ENCODE results near the gene DZIP3.

Gene DZIP3

GRCh38 chr3:108713009-108713516 lies 123.5 kb downstream of the DZIP3 start:
- DNase-seq (ENCODE audit: low read depth) = no peak
- TF ChIP-seq, protein P1, sequence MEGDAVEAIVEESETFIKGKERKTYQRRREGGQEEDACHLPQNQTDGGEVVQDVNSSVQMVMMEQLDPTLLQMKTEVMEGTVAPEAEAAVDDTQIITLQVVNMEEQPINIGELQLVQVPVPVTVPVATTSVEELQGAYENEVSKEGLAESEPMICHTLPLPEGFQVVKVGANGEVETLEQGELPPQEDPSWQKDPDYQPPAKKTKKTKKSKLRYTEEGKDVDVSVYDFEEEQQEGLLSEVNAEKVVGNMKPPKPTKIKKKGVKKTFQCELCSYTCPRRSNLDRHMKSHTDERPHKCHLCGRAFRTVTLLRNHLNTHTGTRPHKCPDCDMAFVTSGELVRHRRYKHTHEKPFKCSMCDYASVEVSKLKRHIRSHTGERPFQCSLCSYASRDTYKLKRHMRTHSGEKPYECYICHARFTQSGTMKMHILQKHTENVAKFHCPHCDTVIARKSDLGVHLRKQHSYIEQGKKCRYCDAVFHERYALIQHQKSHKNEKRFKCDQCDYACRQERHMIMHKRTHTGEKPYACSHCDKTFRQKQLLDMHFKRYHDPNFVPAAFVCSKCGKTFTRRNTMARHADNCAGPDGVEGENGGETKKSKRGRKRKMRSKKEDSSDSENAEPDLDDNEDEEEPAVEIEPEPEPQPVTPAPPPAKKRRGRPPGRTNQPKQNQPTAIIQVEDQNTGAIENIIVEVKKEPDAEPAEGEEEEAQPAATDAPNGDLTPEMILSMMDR (IDR thresholded peaks at IDR 0.05; ENCODE audit: control insufficient read depth, insufficient read depth, low read depth, low read length, missing control alignments) = no peak
- H3K4me3 ChIP-seq (ENCODE audit: control insufficient read depth, low read depth, low read length) = no peak overlapping the region

DNA sequence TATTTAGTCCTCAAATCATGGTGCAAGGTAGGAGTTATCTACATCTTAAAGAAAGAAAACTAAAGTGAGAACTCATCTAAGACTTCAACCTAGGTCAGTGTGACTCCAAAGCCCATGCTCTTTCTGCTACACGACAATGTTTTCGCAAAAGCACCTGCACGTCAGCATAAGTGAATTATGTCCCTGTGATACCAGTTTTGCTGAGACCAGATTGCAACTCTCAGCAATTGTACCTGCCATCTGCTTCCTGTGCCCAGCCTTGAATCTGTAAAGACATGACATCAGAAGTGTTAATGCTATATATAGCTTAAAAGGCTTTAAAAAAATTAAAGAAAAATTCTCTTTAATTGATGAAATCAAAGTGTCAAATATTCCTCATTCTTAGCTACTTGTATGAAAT lies 124.3 kb downstream of the DZIP3 start:
- H3K4me3 ChIP-seq (ENCODE audit: control insufficient read depth, low read depth, low read length) = no peak overlapping the region
- DNase-seq (ENCODE audit: low read depth) = no peak
- TF ChIP-seq, protein P1 (IDR thresholded peaks at IDR 0.05; ENCODE audit: control insufficient read depth, insufficient read depth, low read depth, low read length, missing control alignments) = no peak

DNA sequence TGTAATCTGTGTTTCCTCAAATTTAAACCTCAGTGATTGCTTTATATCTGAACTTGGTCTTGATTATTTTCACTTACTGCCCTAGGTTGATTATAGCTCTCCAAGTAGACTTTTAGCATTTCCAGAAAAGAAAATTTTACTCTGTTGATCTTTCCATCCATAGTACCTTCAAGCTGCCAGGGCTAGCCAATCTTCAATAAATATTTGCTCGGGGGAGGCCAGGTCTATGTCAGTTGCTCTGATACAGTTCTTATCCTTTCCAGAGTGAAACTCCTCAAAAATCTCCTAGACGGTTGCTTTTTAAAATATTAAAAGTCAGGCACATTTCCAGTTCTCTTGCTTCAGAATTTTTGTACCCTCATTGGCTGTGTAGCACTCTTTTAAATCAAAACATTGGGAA lies 128.9 kb downstream of the DZIP3 start:
- H3K4me3 ChIP-seq (ENCODE audit: control insufficient read depth, low read depth, low read length) = no peak overlapping the region
- TF ChIP-seq, protein P1 (IDR thresholded peaks at IDR 0.05; ENCODE audit: control insufficient read depth, insufficient read depth, low read depth, low read length, missing control alignments) = no peak
- DNase-seq (ENCODE audit: low read depth) = no peak

DNA sequence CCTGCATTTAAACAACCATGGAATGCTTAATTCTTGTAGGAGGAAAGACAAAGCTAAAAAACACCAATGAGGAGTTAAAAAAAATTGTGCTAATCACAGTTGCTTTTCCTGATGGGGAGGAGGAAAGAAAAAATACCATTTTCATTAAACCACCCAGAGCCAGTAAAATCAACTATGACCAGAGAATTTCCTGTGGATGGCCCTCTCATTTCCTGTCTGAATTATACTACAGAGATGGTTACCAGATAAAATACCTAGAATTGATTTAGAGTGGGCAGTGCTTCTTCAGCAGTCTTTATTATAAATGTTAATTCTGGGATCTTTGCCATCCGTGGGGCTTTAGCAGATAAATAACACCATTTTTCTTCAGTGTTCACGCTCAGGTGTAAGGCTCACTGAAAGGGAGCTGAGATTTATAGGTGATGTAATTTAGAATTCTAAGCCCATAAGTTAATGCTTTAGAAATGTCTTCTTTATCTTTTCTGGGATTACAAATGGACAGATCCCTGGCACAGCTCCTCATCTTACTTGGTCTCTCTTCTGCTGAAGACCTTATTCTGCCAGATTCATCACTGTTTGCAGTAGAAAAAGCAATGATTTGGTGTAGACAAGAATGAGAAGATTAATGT lies 129.8 kb downstream of the DZIP3 start:
- no peak for DNase-seq (ENCODE audit: low read depth)
- H3K4me3 ChIP-seq (ENCODE audit: control insufficient read depth, low read depth, low read length) = no peak overlapping the region

GRCh38 chr3:108722724-108723123 lies 133.2 kb downstream of the DZIP3 start:
- TF ChIP-seq, protein P1 (IDR thresholded peaks at IDR 0.05; ENCODE audit: control insufficient read depth, insufficient read depth, low read depth, low read length, missing control alignments) = no peak
- H3K4me3 ChIP-seq (ENCODE audit: control insufficient read depth, low read depth, low read length) = no peak overlapping the region
- DNase-seq (ENCODE audit: low read depth) = no peak

More for the DNA sequence above, 129.8 kb downstream of the DZIP3 start:
- TF ChIP-seq, protein P1 (IDR thresholded peaks at IDR 0.05; ENCODE audit: control insufficient read depth, insufficient read depth, low read depth, low read length, missing control alignments) = no peak

DNA sequence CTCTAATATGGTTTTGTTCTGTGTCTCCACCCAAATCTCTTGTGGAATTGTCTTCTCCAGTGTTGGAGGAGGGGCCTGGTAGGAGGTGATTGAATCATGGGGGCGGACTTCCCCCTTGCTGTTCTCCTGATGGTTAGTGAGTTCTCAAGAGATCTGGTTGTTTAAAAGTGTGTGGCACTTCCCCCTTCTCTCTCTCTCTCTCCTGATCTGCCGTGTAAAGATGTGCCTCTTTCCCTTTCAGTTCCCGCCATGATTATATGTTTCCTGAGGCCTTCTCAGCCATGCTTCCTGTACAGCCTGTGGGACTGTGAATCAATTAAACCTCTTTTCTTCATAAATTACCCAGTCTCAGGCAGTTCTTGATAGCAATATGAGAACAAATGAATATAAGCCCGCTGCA lies 134.6 kb downstream of the DZIP3 start:
- TF ChIP-seq, protein P1 (IDR thresholded peaks at IDR 0.05; ENCODE audit: control insufficient read depth, insufficient read depth, low read depth, low read length, missing control alignments) = no peak
- H3K4me3 ChIP-seq (ENCODE audit: control insufficient read depth, low read depth, low read length) = no peak overlapping the region
- DNase-seq (ENCODE audit: low read depth) = no peak
